GM12878 (cell line): ENCODE data around the gene ANKRD7. TPM values are rescaled to one million over a fixed set of nuclear protein-coding genes. Genes with fewer than 3 reads are reported as not detected.
"Not testable (repeated sequence)": the region's sequence is repeated elsewhere in the genome, so short reads cannot be mapped to it uniquely, and the experiment has no call there.

ENCODE experiments used
- ATAC-seq: fragments of 200-7000 bp; cut with Tn5 transposase; 3 replicates; pipeline ENCODE4 v1.9.1; 2020; ENCODE audit warnings: mild to moderate bottlenecking, moderate library complexity
- BruUV-seq: library from RNA; stranded (reverse); fragments of 400-500 nt; replicated peaks from 2 replicates; lab custom pipeline; 2021; lab: Mats Ljungman, UMichigan
- CTCF ChIA-PET: fragments of 300-600 bp; sonication (Branson Sonifier 250); formaldehyde crosslinking; extraction: SDS; loops from one replicate; lab custom pipeline; 2021; ENCODE audit warnings: inconsistent platforms; lab: Yijun Ruan, JAX
- POLR2A ChIA-PET: fragments of 350-600 bp; formaldehyde crosslinking; extraction: SDS; loops from one replicate; lab custom pipeline; 2021; ENCODE audit warnings: inconsistent platforms; lab: Charles Lee
- RAD21 ChIA-PET: fragments of 300-600 bp; sonication (Branson Sonifier 250); formaldehyde crosslinking; loops from one replicate; lab custom pipeline; 2023; ENCODE audit warnings: antibody characterized with exemption; ENCODE audit not compliant: unreplicated experiment; lab: Charles Lee
- SMC1A ChIA-PET: fragments of 300-600 bp; sonication (Branson Sonifier 250); formaldehyde crosslinking; loops from one replicate; lab custom pipeline; 2023; ENCODE audit not compliant: unreplicated experiment, uncharacterized antibody; lab: Charles Lee
- DNase-seq: peaks from one replicate; pipeline ENCODE4 v3.0.0-alpha.2; 2011; ENCODE audit warnings: low read depth, low spot score
- FAIRE-seq: peaks from 3 replicates; lab custom pipeline; 2011; peaks lifted over from hg19 to GRCh38; lab: Jason Lieb, UNC
- H2AFZ ChIP-seq: 2 replicates; pipeline ENCODE4 v1.6.0; 2011; ENCODE audit warnings: low read depth, low read length, control low read depth; ENCODE audit not compliant: control insufficient read depth
- H3K27ac ChIP-seq: 2 replicates; pipeline ENCODE4 v1.5.1; 2011; ENCODE audit warnings: control low read depth; ENCODE audit not compliant: control insufficient read depth, insufficient read depth
- H3K27me3 ChIP-seq, 2 experiments: replicated peaks in 1 of 2; 2 replicates each; pipeline versions ENCODE4 v1.6.0 to v1.6.1; 2011; ENCODE audit warnings: low read length in 1 of 2; ENCODE audit not compliant: control insufficient read depth in 2 of 2, insufficient read depth in 2 of 2
- H3K36me3 ChIP-seq, 2 experiments: 2 replicates each; pipeline ENCODE4 v1.5.1; 2011; ENCODE audit warnings: low read length in 1 of 2; ENCODE audit not compliant: control insufficient read depth in 2 of 2, insufficient read depth in 2 of 2
- H3K4me1 ChIP-seq: 2 replicates; pipeline ENCODE4 v1.6.1; 2011; ENCODE audit warnings: mild to moderate bottlenecking, low read length, moderate library complexity, mixed read lengths; ENCODE audit not compliant: control insufficient read depth, insufficient read depth
- H3K4me2 ChIP-seq: 2 replicates; pipeline ENCODE4 v1.6.0; 2011; ENCODE audit warnings: control low read depth; ENCODE audit not compliant: control insufficient read depth, insufficient read depth
- H3K4me3 ChIP-seq: fragments of 200-600 bp; sonication (generic); 2 replicates; pipeline ENCODE4 v1.5.1; 2016
- H3K79me2 ChIP-seq: 2 replicates; pipeline ENCODE4 v1.6.0; 2011; ENCODE audit warnings: low read length; ENCODE audit not compliant: control insufficient read depth, insufficient read depth
- H3K9ac ChIP-seq: 2 replicates; pipeline ENCODE4 v1.8.0; 2011; ENCODE audit warnings: low read length, control low read depth, mixed read lengths; ENCODE audit not compliant: control insufficient read depth, insufficient read depth
- H3K9me3 ChIP-seq: replicated peaks from 3 replicates; pipeline ENCODE4 v1.5.1; 2011; ENCODE audit warnings: mild to moderate bottlenecking, low read length; ENCODE audit not compliant: control insufficient read depth, insufficient read depth
- H4K20me1 ChIP-seq: 2 replicates; pipeline ENCODE4 v1.6.0; 2011; ENCODE audit not compliant: control insufficient read depth, insufficient read depth
- CBX5 ChIP-seq: sonication (generic); IDR thresholded peaks from 2 replicates; pipeline ENCODE4 v1.6.1; 2016; ENCODE audit warnings: low read depth, moderate library complexity, mild to moderate bottlenecking, inconsistent platforms
- FOXK2 ChIP-seq: fragments of 450-650 bp; IDR thresholded peaks from 2 replicates; pipeline ENCODE4 v1.6.1; 2017; ENCODE audit warnings: mild to moderate bottlenecking, moderate library complexity
- JUNB ChIP-seq: IDR thresholded peaks from 2 replicates; pipeline ENCODE4 v1.6.1; 2016; ENCODE audit warnings: antibody characterized with exemption, mild to moderate bottlenecking
- MAX ChIP-seq: IDR thresholded peaks from 2 replicates; pipeline ENCODE4 v1.6.1; 2012; ENCODE audit warnings: low read depth, low read length, improper control_type of control experiment
- MYB ChIP-seq: fragments of 150-350 bp; IDR thresholded peaks from 2 replicates; pipeline ENCODE4 v1.6.1; 2014; ENCODE audit warnings: mild to moderate bottlenecking, low read depth, low read length, borderline replicate concordance
- RELA ChIP-seq: fragments of 450-650 bp; IDR thresholded peaks from 2 replicates; pipeline ENCODE4 v1.8.0; 2014; ENCODE audit warnings: borderline replicate concordance; ENCODE audit not compliant: partially characterized antibody
- REST ChIP-seq: IDR thresholded peaks from 2 replicates; pipeline ENCODE4 v1.6.1; 2012; ENCODE audit warnings: mild to moderate bottlenecking, low read depth, low read length
- SUPT20H ChIP-seq: IDR thresholded peaks from 2 replicates; pipeline ENCODE4 v1.6.1; 2011; ENCODE audit warnings: low read depth, mild to moderate bottlenecking, low read length, moderate library complexity, borderline replicate concordance; ENCODE audit not compliant: control insufficient read depth
- ZBTB11 ChIP-seq: fragments of 450-650 bp; formaldehyde crosslinking; IDR thresholded peaks from 2 replicates; pipeline ENCODE4 v1.5.0; 2022; ENCODE audit warnings: mild to moderate bottlenecking, missing genetic modification characterization
- ZNF274 ChIP-seq: IDR thresholded peaks from one replicate; pipeline ENCODE4 v1.8.0; 2011; ENCODE audit not compliant: insufficient read length, insufficient read depth
- ZNF622 ChIP-seq: fragments of 450-650 bp; IDR thresholded peaks from 2 replicates; pipeline ENCODE4 v1.6.1; 2017; ENCODE audit warnings: mild to moderate bottlenecking, inconsistent platforms
- ZSCAN29 ChIP-seq: fragments of 450-650 bp; IDR thresholded peaks from 2 replicates; pipeline ENCODE4 v1.6.1; 2017; ENCODE audit warnings: mild to moderate bottlenecking, moderate library complexity
- WGBS: methylation state at CpG from one replicate; pipeline ENCODE4 v1.1.6; 2016; ENCODE audit warnings: low lambda C conversion rate; ENCODE audit not compliant: insufficient replicate concordance, insufficient coverage; ENCODE audit errors: missing lambda C conversion rate; 5-methylcytosine and 5-hydroxymethylcytosine counted together
- in situ Hi-C: fragments of 300-500 bp; cut with MboI; formaldehyde crosslinking; loops from 9 replicates; pipeline ENCODE4 v1.14.3; 2018; ENCODE audit warnings: mixed read lengths
- intact Hi-C: fragments of 100-400 bp; cut with micrococcal nuclease; formaldehyde crosslinking; loops from one replicate; pipeline ENCODE4 v1.14.2; 2022; ENCODE audit not compliant: unreplicated experiment
- polyA plus RNA-seq, 11 experiments: library from polyadenylated mRNA; depleted of rRNA in 4 of 11; unstranded in 6 of 11; stranded (reverse) in 5 of 11; fragments of >200 nt; fragmentation: Nextera tagmentation in 4 of 11; fragmentation: Illumina TruSeq in 1 of 11; extraction: Ambion mirVana in 4 of 11; extraction: Trizol in 1 of 11; gene quantifications; 1 replicate in 1 of 11; 2 replicates in 10 of 11; pipeline versions ENCODE4 v1.2.1 to v1.2.3, GENCODE V29; 2011 to 2016; ENCODE audit warnings: inconsistent platforms in 2 of 11, missing spikeins in 2 of 11, low read depth in 1 of 11
- total RNA-seq, 4 experiments: library from RNA; depleted of rRNA in 3 of 4; stranded (reverse); fragments of >200 nt in 3 of 4; fragmentation: Illumina TruSeq in 1 of 4; extraction: Trizol in 1 of 4; gene quantifications; 2 replicates each; pipeline versions ENCODE4 v1.2.1 to v1.2.3, GENCODE V29; 2013 to 2021

Gene ANKRD7
- total and polyA plus RNA-seq, 10 of the 15 experiments (the other 5 are each of a cell fraction or from before 2014, with no cell fraction given): 0.12 to 0.46 (median 0.31) TPM; not detected in 3

GRCh38 chr7:118239014-118239413 lies 14.5 kb downstream of the ANKRD7 start:
- no peaks in the 10 kb centered on the region for H3K27me3 ChIP-seq
- in situ Hi-C loops (no loop called here), intact Hi-C loops (no loop called here)
- ATAC-seq (no peak), FAIRE-seq (no peak), DNase-seq (no peak)
- SMC1A ChIA-PET: no interaction called here
- H3K36me3 ChIP-seq: no peaks in the 10 kb centered on the region
- H3K27ac ChIP-seq: no peak overlapping the region
- BruUV-seq: no TSS peak
- CTCF ChIA-PET: no interaction called here
- H3K79me2 ChIP-seq: no peaks in the 10 kb centered on the region
- no peak overlapping the region for H3K9ac ChIP-seq
- H3K4me2 ChIP-seq: no peak overlapping the region
- RAD21 ChIA-PET: no interaction called here
- 81% methylated on average over 3 of the region's 3 CpGs for WGBS
- H2AFZ ChIP-seq: no peak overlapping the region
- no peak for TF ChIP-seq MYB
- no peak for TF ChIP-seq JUNB
- TF ChIP-seq FOXK2: no peak
- no peak for TF ChIP-seq ZNF622
- no peak for TF ChIP-seq CBX5
- no peak for TF ChIP-seq ZBTB11 (CRISPR knock-in tag)
- TF ChIP-seq MAX: no peak
- TF ChIP-seq RELA: no peak
- no peak for TF ChIP-seq REST
- no peak for TF ChIP-seq SUPT20H
- no peak for TF ChIP-seq ZNF274
- no peak for TF ChIP-seq ZSCAN29
- no peaks in the 10 kb centered on the region for H3K9me3 ChIP-seq
- no peak overlapping the region for H3K4me3 ChIP-seq
- H3K4me1 ChIP-seq: no peaks in the 10 kb centered on the region
- no peaks in the 10 kb centered on the region for H4K20me1 ChIP-seq
- POLR2A ChIA-PET: no interaction called here

GRCh38 chr7:118240320-118240719 lies 15.8 kb downstream of the ANKRD7 start:
- CTCF ChIA-PET, H3K36me3 ChIP-seq, H4K20me1 ChIP-seq, FAIRE-seq, ATAC-seq, H3K4me1 ChIP-seq, H3K4me3 ChIP-seq, POLR2A ChIA-PET, intact Hi-C loops, H3K27me3 ChIP-seq, DNase-seq, BruUV-seq, H3K79me2 ChIP-seq, H2AFZ ChIP-seq, in situ Hi-C loops, H3K27ac ChIP-seq, H3K9ac ChIP-seq, RAD21 ChIA-PET, H3K4me2 ChIP-seq, H3K9me3 ChIP-seq: not testable (repeated sequence)
- SMC1A ChIA-PET: interaction anchor here (1.0 kb wide), 1 partner anchor 163 kb away, joined by 3 read pairs; no protein-coding TSS in a partner anchor
- WGBS: 79% methylated on average over 2 of the region's 2 CpGs
